GM23338 (cell line): ENCODE data around the gene FAM131A. TPM values are rescaled to one million over a fixed set of nuclear protein-coding genes. Genes with fewer than 3 reads are reported as not detected.
A peak's percentile ranks its signal among the peaks of the same experiment; 100 is the strongest.

Source experiments
- ATAC-seq: fragments of 200-7000 bp; cut with Tn5 transposase; 3 replicates; pipeline ENCODE4 v1.9.1; 2020
- DNase-seq: peaks from one replicate; pipeline ENCODE4 v3.0.0-alpha.2; 2015; ENCODE audit warnings: low spot score
- H2AFZ ChIP-seq: fragments of 200-600 bp; sonication (generic); 2 replicates; pipeline ENCODE4 v1.8.0; 2016; ENCODE audit warnings: antibody characterized with exemption, mild to moderate bottlenecking, moderate library complexity
- H3F3A ChIP-seq: fragments of 200-600 bp; sonication (generic); replicated peaks from 2 replicates; pipeline ENCODE4 v1.8.0; 2017; ENCODE audit warnings: antibody characterized with exemption, mixed run types, low read depth
- H3K27ac ChIP-seq: fragments of 200-600 bp; sonication (generic); 2 replicates; pipeline ENCODE4 v1.6.1; 2016; ENCODE audit warnings: low read depth
- H3K27me3 ChIP-seq: fragments of 200-600 bp; sonication (generic); 2 replicates; pipeline ENCODE4 v1.8.0; 2016; ENCODE audit warnings: mild to moderate bottlenecking, mixed run types, moderate library complexity; ENCODE audit not compliant: insufficient read depth
- H3K36me3 ChIP-seq: fragments of 200-600 bp; sonication (generic); 2 replicates; pipeline ENCODE4 v1.8.0; 2016; ENCODE audit warnings: mild to moderate bottlenecking; ENCODE audit not compliant: insufficient read depth
- H3K4me1 ChIP-seq: fragments of 200-600 bp; sonication (generic); 2 replicates; pipeline ENCODE4 v1.8.0; 2016; ENCODE audit warnings: mild to moderate bottlenecking, moderate library complexity; ENCODE audit not compliant: insufficient read depth
- H3K4me2 ChIP-seq: fragments of 200-600 bp; sonication (generic); 2 replicates; pipeline ENCODE4 v1.7.1; 2017; ENCODE audit warnings: mixed run types
- H3K4me3 ChIP-seq: fragments of 200-600 bp; sonication (generic); 2 replicates; pipeline ENCODE4 v1.6.1; 2016; ENCODE audit warnings: mixed run types
- H3K79me2 ChIP-seq: fragments of 200-600 bp; sonication (generic); replicated peaks from 2 replicates; pipeline ENCODE4 v1.8.0; 2017; ENCODE audit warnings: mild to moderate bottlenecking; ENCODE audit not compliant: insufficient read depth
- H3K9me2 ChIP-seq: fragments of 200-600 bp; sonication (generic); 2 replicates; pipeline ENCODE4 v1.8.0; 2017; ENCODE audit not compliant: insufficient read depth
- H4K20me1 ChIP-seq: fragments of 200-600 bp; sonication (generic); replicated peaks from 2 replicates; pipeline ENCODE4 v1.8.0; 2017; ENCODE audit warnings: mild to moderate bottlenecking; ENCODE audit not compliant: insufficient read depth
- H3K27ac Mint-ChIP-seq: 2 replicates; pipeline ENCODE4 v1.8.0; 2020; ENCODE audit warnings: inconsistent platforms, mild to moderate bottlenecking, moderate library complexity, mixed read lengths
- H3K27me3 Mint-ChIP-seq: 3 replicates; pipeline ENCODE4 v1.8.0; 2022; ENCODE audit warnings: low read depth, mild to moderate bottlenecking, moderate library complexity, mixed read lengths, inconsistent platforms; ENCODE audit not compliant: insufficient read depth, poor library complexity
- H3K36me3 Mint-ChIP-seq: 3 replicates; pipeline ENCODE4 v1.8.0; 2021; ENCODE audit warnings: low read depth, mild to moderate bottlenecking, inconsistent platforms, moderate library complexity, mixed read lengths
- H3K4me1 Mint-ChIP-seq: 3 replicates; pipeline ENCODE4 v1.8.0; 2020; ENCODE audit warnings: mild to moderate bottlenecking, inconsistent platforms, mixed read lengths
- H3K4me3 Mint-ChIP-seq: 3 replicates; pipeline ENCODE4 v1.8.0; 2021; ENCODE audit warnings: moderate library complexity, mild to moderate bottlenecking, inconsistent platforms, mixed read lengths
- H3K9me3 Mint-ChIP-seq: 3 replicates; pipeline ENCODE4 v1.8.0; 2020; ENCODE audit warnings: moderate library complexity, mild to moderate bottlenecking, inconsistent platforms, mixed read lengths
- CREB1 ChIP-seq: fragments of 250-450 bp; sonication (Bioruptor Pico); IDR thresholded peaks from 2 replicates; pipeline ENCODE4 v1.5.0; 2020; ENCODE audit warnings: low read depth, mild to moderate bottlenecking, moderate library complexity
- EZH2 ChIP-seq: fragments of 200-600 bp; sonication (generic); IDR thresholded peaks from one replicate; pipeline ENCODE4 v1.8.0; 2017; ENCODE audit warnings: antibody characterized with exemption, mild to moderate bottlenecking, low read depth; ENCODE audit not compliant: unreplicated experiment
- EZH2phosphoT487 ChIP-seq: fragments of 200-600 bp; sonication (generic); IDR thresholded peaks from one replicate; pipeline ENCODE4 v1.8.1; 2018; ENCODE audit warnings: antibody characterized with exemption; ENCODE audit not compliant: unreplicated experiment
- JUNB ChIP-seq: IDR thresholded peaks from one replicate; pipeline ENCODE4 v1.6.1; 2016; ENCODE audit warnings: antibody characterized with exemption; ENCODE audit not compliant: unreplicated experiment
- ZNF114 ChIP-seq: fragments of 250-450 bp; sonication (Bioruptor Pico); IDR thresholded peaks from 2 replicates; pipeline ENCODE4 v1.5.0; 2020; ENCODE audit warnings: mild to moderate bottlenecking, moderate library complexity
- ZNF331 ChIP-seq: fragments of 250-450 bp; sonication (Bioruptor Pico); IDR thresholded peaks from 2 replicates; pipeline ENCODE4 v1.5.0; 2020; ENCODE audit warnings: low read depth, mild to moderate bottlenecking, moderate library complexity
- polyA plus RNA-seq: library from polyadenylated mRNA; unstranded; fragments of >200 nt; fragmentation: Nextera tagmentation; extraction: Ambion mirVana; gene quantifications from 2 replicates; pipeline ENCODE4 v1.2.1, GENCODE V29; 2016
- total RNA-seq: library from RNA; depleted of rRNA; stranded (reverse); fragments of >200 nt; shearing (Covaris generic); gene quantifications from 2 replicates; pipeline ENCODE4 v1.2.3, GENCODE V29; 2014
- TF ChIP-seq, protein P1 (sequence below): IDR thresholded peaks from 2 replicates; pipeline ENCODE4 v1.6.1; 2016; ENCODE audit warnings: antibody characterized with exemption
- TF ChIP-seq, protein P2 (sequence below), 2 experiments: fragments of 200-600 bp in 1 of 2; sonication (generic) in 1 of 2; conservative IDR thresholded peaks; 2 replicates each; pipeline versions ENCODE4 v1.5.1 to v1.6.1; 2016 to 2017; ENCODE audit warnings: antibody characterized with exemption in 2 of 2, low read depth in 2 of 2, mild to moderate bottlenecking in 2 of 2, moderate library complexity in 1 of 2

Gene FAM131A
- total and polyA plus RNA-seq, 2 experiments from 2014 or later, result 6.7 to 31.8 TPM

DNA sequence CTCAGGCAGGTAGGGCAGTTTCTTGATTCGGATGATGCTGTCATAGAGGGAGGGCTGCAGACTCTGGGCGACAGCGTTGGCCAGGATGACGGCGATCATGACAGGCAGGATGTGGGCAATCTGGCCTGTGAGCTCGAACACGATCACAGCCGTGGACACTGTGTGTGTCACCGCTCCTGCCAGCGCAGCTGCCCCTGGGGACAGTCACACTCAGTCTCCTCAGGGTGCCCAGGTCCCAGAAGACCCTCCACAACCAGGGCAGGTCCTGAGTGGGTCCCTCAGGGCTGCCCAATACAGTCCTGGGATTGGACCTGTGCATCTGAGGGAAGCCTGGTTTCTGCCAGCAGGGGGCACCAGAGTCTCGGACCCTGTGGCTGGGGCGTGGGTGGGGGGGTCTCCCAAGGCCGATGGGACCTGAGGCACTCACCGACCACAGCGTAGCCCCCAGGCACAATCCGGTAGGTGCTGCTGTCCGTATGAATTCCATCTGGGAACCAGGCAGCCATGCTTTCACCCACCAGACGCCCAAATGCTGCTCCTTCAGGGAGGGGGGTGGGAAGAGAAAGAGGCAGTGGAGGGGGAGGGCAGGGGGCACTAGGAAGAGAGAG, 16.8 kb downstream of the FAM131A start:
- Histone ChIP-seq H3K79me2 (no peaks in the 10 kb centered on the region), H3K4me3 (no peak overlapping the region), H4K20me1 (0 out of 2 replicates have a peak, but pooled peaks cover 4% of the 10 kb centered on the region), H3F3A (0 out of 2 replicates have a peak, but pooled peaks cover 2% of the 10 kb centered on the region), H3K9me2 (no peaks in the 10 kb centered on the region), H2AFZ (no peak overlapping the region), H3K4me2 (no peak overlapping the region), H3K27ac (no peak overlapping the region), H3K36me3 (0 out of 2 replicates have a peak, but pooled peaks cover 3% of the 10 kb centered on the region), H3K27me3 (no peaks in the 10 kb centered on the region), H3K4me1 (peaks cover 6% of the 10 kb centered on the region; the same call in 1 of the 2 replicates)
- ATAC-seq (peak; percentile 85), DNase-seq (peak; percentile 73)
- Mint-ChIP-seq H3K9me3 (no peaks in the 10 kb centered on the region), H3K27me3 (peaks cover 3% of the 10 kb centered on the region), H3K36me3 (peaks cover 36% of the 10 kb centered on the region), H3K4me3 (no peak overlapping the region), H3K4me1 (peaks cover 12% of the 10 kb centered on the region), H3K27ac (no peak overlapping the region)
- TF ChIP-seq, protein P1, sequence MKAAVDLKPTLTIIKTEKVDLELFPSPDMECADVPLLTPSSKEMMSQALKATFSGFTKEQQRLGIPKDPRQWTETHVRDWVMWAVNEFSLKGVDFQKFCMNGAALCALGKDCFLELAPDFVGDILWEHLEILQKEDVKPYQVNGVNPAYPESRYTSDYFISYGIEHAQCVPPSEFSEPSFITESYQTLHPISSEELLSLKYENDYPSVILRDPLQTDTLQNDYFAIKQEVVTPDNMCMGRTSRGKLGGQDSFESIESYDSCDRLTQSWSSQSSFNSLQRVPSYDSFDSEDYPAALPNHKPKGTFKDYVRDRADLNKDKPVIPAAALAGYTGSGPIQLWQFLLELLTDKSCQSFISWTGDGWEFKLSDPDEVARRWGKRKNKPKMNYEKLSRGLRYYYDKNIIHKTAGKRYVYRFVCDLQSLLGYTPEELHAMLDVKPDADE, result no peak
- TF ChIP-seq EZH2phosphoT487, result no peak
- TF ChIP-seq ZNF331 (CRISPR knock-in tag), result no peak
- TF ChIP-seq, protein P2, sequence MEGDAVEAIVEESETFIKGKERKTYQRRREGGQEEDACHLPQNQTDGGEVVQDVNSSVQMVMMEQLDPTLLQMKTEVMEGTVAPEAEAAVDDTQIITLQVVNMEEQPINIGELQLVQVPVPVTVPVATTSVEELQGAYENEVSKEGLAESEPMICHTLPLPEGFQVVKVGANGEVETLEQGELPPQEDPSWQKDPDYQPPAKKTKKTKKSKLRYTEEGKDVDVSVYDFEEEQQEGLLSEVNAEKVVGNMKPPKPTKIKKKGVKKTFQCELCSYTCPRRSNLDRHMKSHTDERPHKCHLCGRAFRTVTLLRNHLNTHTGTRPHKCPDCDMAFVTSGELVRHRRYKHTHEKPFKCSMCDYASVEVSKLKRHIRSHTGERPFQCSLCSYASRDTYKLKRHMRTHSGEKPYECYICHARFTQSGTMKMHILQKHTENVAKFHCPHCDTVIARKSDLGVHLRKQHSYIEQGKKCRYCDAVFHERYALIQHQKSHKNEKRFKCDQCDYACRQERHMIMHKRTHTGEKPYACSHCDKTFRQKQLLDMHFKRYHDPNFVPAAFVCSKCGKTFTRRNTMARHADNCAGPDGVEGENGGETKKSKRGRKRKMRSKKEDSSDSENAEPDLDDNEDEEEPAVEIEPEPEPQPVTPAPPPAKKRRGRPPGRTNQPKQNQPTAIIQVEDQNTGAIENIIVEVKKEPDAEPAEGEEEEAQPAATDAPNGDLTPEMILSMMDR (conservative IDR thresholded peaks at IDR 0.05; ENCODE audit: low read depth in 2 of 2), result peak; percentile 61 to 87
- no peak for TF ChIP-seq ZNF114 (CRISPR knock-in tag)
- TF ChIP-seq CREB1 (CRISPR knock-in tag), result no peak
- TF ChIP-seq JUNB, result no peak

DNA sequence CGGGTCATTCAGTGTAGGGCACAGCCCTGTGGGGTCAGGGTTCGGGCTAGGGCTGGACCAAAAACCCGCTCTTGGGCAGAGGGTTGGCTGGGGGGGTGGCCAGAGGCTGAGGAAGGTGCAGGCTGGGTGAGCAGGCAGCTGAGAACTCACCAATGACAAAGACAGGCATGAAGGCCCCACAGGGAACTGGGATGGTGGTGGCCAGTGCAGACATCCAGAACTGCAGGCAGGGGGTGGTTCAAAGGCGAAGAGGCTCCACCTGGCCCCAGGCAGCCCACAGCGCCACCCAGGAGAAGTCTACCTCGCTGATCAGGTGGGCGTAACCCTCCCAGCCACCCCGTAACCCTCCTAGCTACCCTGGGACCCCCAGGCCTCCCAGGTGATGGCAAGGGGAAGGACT, 17.4 kb downstream of the FAM131A start:
- 0 out of 2 replicates have a peak, but pooled peaks cover 3% of the 10 kb centered on the region for H3K36me3 ChIP-seq
- no peak overlapping the region for H2AFZ ChIP-seq
- Mint-ChIP-seq H3K4me3 (no peak overlapping the region), H3K9me3 (no peaks in the 10 kb centered on the region), H3K27me3 (peaks cover 4% of the 10 kb centered on the region), H3K36me3 (peaks cover 35% of the 10 kb centered on the region), H3K4me1 (peaks cover 15% of the 10 kb centered on the region), H3K27ac (no peak overlapping the region)
- no peak overlapping the region for H3K4me2 ChIP-seq
- no peak for DNase-seq
- no peaks in the 10 kb centered on the region for H3K27me3 ChIP-seq
- no peaks in the 10 kb centered on the region for H3K79me2 ChIP-seq
- no peak for TF ChIP-seq EZH2
- TF ChIP-seq, protein P2 (conservative IDR thresholded peaks at IDR 0.05; ENCODE audit: low read depth in 2 of 2), result 0 out of 4 replicates have a peak, but pooled peaks of 1 of the 2 experiments have one; percentile 0
- peaks cover 6% of the 10 kb centered on the region; the same call in 1 of the 2 replicates for H3K4me1 ChIP-seq
- H3K9me2 ChIP-seq, result no peaks in the 10 kb centered on the region
- H3K27ac ChIP-seq, result no peak overlapping the region
- peak; percentile 10 for ATAC-seq
- 0 out of 2 replicates have a peak, but pooled peaks cover 2% of the 10 kb centered on the region for H3F3A ChIP-seq
- H3K4me3 ChIP-seq, result no peak overlapping the region
- 0 out of 2 replicates have a peak, but pooled peaks cover 4% of the 10 kb centered on the region for H4K20me1 ChIP-seq
